Karpas-422 (cell line): ENCODE data around the gene NUTM1. TPM values are rescaled to one million over a fixed set of nuclear protein-coding genes. Genes with fewer than 3 reads are reported as not detected.
"Not testable (repeated sequence)": the region's sequence is repeated elsewhere in the genome, so short reads cannot be mapped to it uniquely, and the experiment has no call there.

Source experiments
- DNase-seq: peaks from one replicate; pipeline ENCODE4 v3.0.0-alpha.2; 2015
- H2AFZ ChIP-seq: fragments of 200-600 bp; sonication (generic); 2 replicates; pipeline ENCODE4 v1.6.1; 2014; ENCODE audit warnings: antibody characterized with exemption, low read length, mixed read lengths
- H3K27ac ChIP-seq: fragments of 200-600 bp; sonication (generic); 2 replicates; pipeline ENCODE4 v1.5.1; 2014; ENCODE audit warnings: mild to moderate bottlenecking, low read length, moderate library complexity
- H3K27me3 ChIP-seq: fragments of 200-600 bp; sonication (generic); 2 replicates; pipeline ENCODE4 v1.6.1; 2014; ENCODE audit warnings: low read length, mixed read lengths
- H3K36me3 ChIP-seq: fragments of 200-600 bp; sonication (generic); 2 replicates; pipeline ENCODE4 v1.6.1; 2014; ENCODE audit warnings: low read length, mixed read lengths; ENCODE audit not compliant: insufficient read depth
- H3K4me1 ChIP-seq: fragments of 200-600 bp; sonication (generic); 2 replicates; pipeline ENCODE4 v1.6.1; 2014; ENCODE audit warnings: mild to moderate bottlenecking, low read length, mixed read lengths
- H3K4me2 ChIP-seq: fragments of 200-600 bp; sonication (generic); 2 replicates; pipeline ENCODE4 v1.6.1; 2014; ENCODE audit warnings: low read length, low read depth, mild to moderate bottlenecking; ENCODE audit not compliant: poor library complexity, severe bottlenecking
- H3K4me3 ChIP-seq: fragments of 200-600 bp; sonication (generic); 2 replicates; pipeline ENCODE4 v1.5.1; 2014; ENCODE audit warnings: mild to moderate bottlenecking, antibody characterized with exemption, low read length, mixed read lengths
- H3K79me2 ChIP-seq: fragments of 200-600 bp; sonication (generic); 2 replicates; pipeline ENCODE4 v1.6.1; 2014; ENCODE audit warnings: mild to moderate bottlenecking, low read length, mixed read lengths
- H3K9ac ChIP-seq: fragments of 200-600 bp; sonication (generic); 2 replicates; pipeline ENCODE4 v1.6.0; 2014; ENCODE audit warnings: low read length
- H3K9me2 ChIP-seq: fragments of 200-600 bp; sonication (generic), shearing (Covaris generic); replicated peaks from 2 replicates; pipeline ENCODE4 v1.6.0; 2014; ENCODE audit warnings: mild to moderate bottlenecking, low read length, moderate library complexity; ENCODE audit not compliant: insufficient read depth
- H3K9me3 ChIP-seq: fragments of 300-700, 200-600 bp; sonication (generic); 2 replicates; pipeline ENCODE4 v1.6.1; 2014; ENCODE audit warnings: low read length, mixed read lengths
- H4K20me1 ChIP-seq: fragments of 200-600 bp; sonication (generic); 2 replicates; pipeline ENCODE4 v1.6.1; 2014; ENCODE audit warnings: mild to moderate bottlenecking, antibody characterized with exemption, low read length, low read depth; ENCODE audit not compliant: insufficient read depth
- total RNA-seq: library from RNA; depleted of rRNA; stranded (reverse); fragments of >200 nt; shearing (Covaris generic); gene quantifications from 2 replicates; pipeline ENCODE4 v1.2.3, GENCODE V29; 2014; ENCODE audit warnings: low replicate concordance

The NUTM1 gene
- total RNA-seq, 1 experiment from 2014 or later: not detected

GRCh38 chr15:34370643-34371042, 27.5 kb downstream of the NUTM1 start:
- no peak overlapping the region for H3K27ac ChIP-seq
- H3K4me3 ChIP-seq: no peak overlapping the region
- H3K9ac ChIP-seq: no peak overlapping the region
- no peaks in the 10 kb centered on the region for H3K9me2 ChIP-seq
- no peak overlapping the region for H2AFZ ChIP-seq
- H4K20me1 ChIP-seq: 0 out of 2 replicates have a peak, but pooled peaks cover 5% of the 10 kb centered on the region
- DNase-seq: no peak
- H3K4me1 ChIP-seq: peaks cover 22% of the 10 kb centered on the region
- H3K4me2 ChIP-seq: no peak overlapping the region
- H3K27me3 ChIP-seq: no peaks in the 10 kb centered on the region
- H3K79me2 ChIP-seq: peaks cover 12% of the 10 kb centered on the region
- no peaks in the 10 kb centered on the region for H3K36me3 ChIP-seq
- H3K9me3 ChIP-seq: no peaks in the 10 kb centered on the region

- Histone ChIP-seq H4K20me1 (0 out of 2 replicates have a peak, but pooled peaks cover 5% of the 10 kb centered on the region), H3K27ac (no peak overlapping the region), H3K4me1 (peaks cover 9% of the 10 kb centered on the region), H3K36me3 (no peaks in the 10 kb centered on the region), H3K27me3 (no peaks in the 10 kb centered on the region), H3K4me2 (no peak overlapping the region), H3K9me3 (no peaks in the 10 kb centered on the region), H3K79me2 (no peaks in the 10 kb centered on the region), H2AFZ (no peak overlapping the region), H3K9me2 (no peaks in the 10 kb centered on the region), H3K9ac (no peak overlapping the region), H3K4me3 (no peak overlapping the region)
- DNase-seq: no peak
Observed at GRCh38 chr15:34373951-34374350, 30.8 kb downstream of the NUTM1 start.

- H3K9ac ChIP-seq: no peak overlapping the region
- DNase-seq: no peak
- H3K4me3 ChIP-seq: no peak overlapping the region
- 0 out of 2 replicates have a peak, but pooled peaks cover 5% of the 10 kb centered on the region for H4K20me1 ChIP-seq
- H3K9me2 ChIP-seq: no peaks in the 10 kb centered on the region
- H3K27me3 ChIP-seq: no peaks in the 10 kb centered on the region
- H3K4me1 ChIP-seq: peaks cover 6% of the 10 kb centered on the region
- H3K9me3 ChIP-seq: no peaks in the 10 kb centered on the region
- no peaks in the 10 kb centered on the region for H3K79me2 ChIP-seq
- H3K27ac ChIP-seq: no peak overlapping the region
- no peak overlapping the region for H3K4me2 ChIP-seq
- no peaks in the 10 kb centered on the region for H3K36me3 ChIP-seq
- no peak overlapping the region for H2AFZ ChIP-seq
Observed at GRCh38 chr15:34374816-34375215, 31.7 kb downstream of the NUTM1 start.

- DNase-seq, H3K79me2 ChIP-seq, H4K20me1 ChIP-seq, H3K9me2 ChIP-seq, H3K4me1 ChIP-seq, H2AFZ ChIP-seq, H3K27me3 ChIP-seq, H3K9ac ChIP-seq, H3K4me2 ChIP-seq, H3K9me3 ChIP-seq, H3K4me3 ChIP-seq, H3K27ac ChIP-seq, H3K36me3 ChIP-seq: not testable (repeated sequence)
Observed at GRCh38 chr15:34375541-34375940, 32.4 kb downstream of the NUTM1 start.

GRCh38 chr15:34376856-34377255, 33.7 kb downstream of the NUTM1 start:
- no peak overlapping the region for H3K27ac ChIP-seq
- H2AFZ ChIP-seq: no peak overlapping the region
- no peak overlapping the region for H3K4me2 ChIP-seq
- H3K9ac ChIP-seq: no peak overlapping the region
- no peaks in the 10 kb centered on the region for H3K79me2 ChIP-seq
- no peaks in the 10 kb centered on the region for H3K4me1 ChIP-seq
- H3K4me3 ChIP-seq: no peak overlapping the region
- no peaks in the 10 kb centered on the region for H3K9me3 ChIP-seq
- no peaks in the 10 kb centered on the region for H3K36me3 ChIP-seq
- peak; percentile 11 for DNase-seq
- no peaks in the 10 kb centered on the region for H4K20me1 ChIP-seq
- H3K9me2 ChIP-seq: no peaks in the 10 kb centered on the region
- H3K27me3 ChIP-seq: no peaks in the 10 kb centered on the region

- H3K27ac ChIP-seq, H3K9me2 ChIP-seq, H3K9me3 ChIP-seq, H2AFZ ChIP-seq, H3K4me2 ChIP-seq, H3K9ac ChIP-seq, H3K36me3 ChIP-seq, H3K4me1 ChIP-seq, H3K4me3 ChIP-seq, DNase-seq, H4K20me1 ChIP-seq, H3K79me2 ChIP-seq, H3K27me3 ChIP-seq: not testable (repeated sequence)
Observed at GRCh38 chr15:34380491-34380890, 37.4 kb downstream of the NUTM1 start.

GRCh38 chr15:34381829-34382521, 38.9 kb downstream of the NUTM1 start:
- H3K27me3 ChIP-seq: not testable (repeated sequence)

GRCh38 chr15:34389594-34390086, 46.5 kb downstream of the NUTM1 start:
- not testable (repeated sequence) for DNase-seq

More at GRCh38 chr15:34381829-34382521, 38.9 kb downstream of the NUTM1 start:
- not testable (repeated sequence) for H3K4me1 ChIP-seq, H3K9me2 ChIP-seq, H3K79me2 ChIP-seq, H3K4me2 ChIP-seq, DNase-seq, H3K9ac ChIP-seq, H3K9me3 ChIP-seq, H3K4me3 ChIP-seq, H3K27ac ChIP-seq, H2AFZ ChIP-seq, H4K20me1 ChIP-seq, H3K36me3 ChIP-seq

More at GRCh38 chr15:34389594-34390086, 46.5 kb downstream of the NUTM1 start:
- H3K27ac ChIP-seq, H3K9ac ChIP-seq, H3K9me3 ChIP-seq, H3K4me1 ChIP-seq, H3K36me3 ChIP-seq, H3K4me3 ChIP-seq, H3K4me2 ChIP-seq, H2AFZ ChIP-seq, H3K79me2 ChIP-seq, H3K27me3 ChIP-seq, H3K9me2 ChIP-seq, H4K20me1 ChIP-seq: not testable (repeated sequence)
